Right lobe of liver (tissue), 4 donors: ENCODE results near the gene ADCY1.

ENCODE experiments used
- CTCF ChIP-seq, 4 donors: fragments of 200-600 bp in 3 of 4; fragments of 450-650 bp in 1 of 4; IDR thresholded peaks; one replicate each; pipeline versions ENCODE4 v1.5.1 to v1.8.0; 2016 to 2022; ENCODE audit warnings: antibody characterized with exemption in 4 of 4, mild to moderate bottlenecking in 2 of 4
- POLR2A ChIP-seq: fragments of 450-650 bp; IDR thresholded peaks from one replicate; pipeline ENCODE4 v1.6.1; 2017; ENCODE audit warnings: antibody characterized with exemption, mild to moderate bottlenecking
- donor health status: DM: no; HTN: no; CAD: no.
- donor health status: DM: no; HTN: no; CAD: no.
- donor health status: DM: no; HTN: yes; CAD: no.

GRCh38 chr7:45599851-45600706 lies 25.9 kb downstream of the ADCY1 start:
- no peak for TF ChIP-seq CTCF (IDR thresholded peaks at IDR 0.05)
- no peak for TF ChIP-seq POLR2A
